Right ventricle myocardium superior (tissue), 1 donor: ENCODE measurements around the gene SH2D1B. TPM values are rescaled to one million over a fixed set of nuclear protein-coding genes. Genes with fewer than 3 reads are reported as not detected.

Experiments used
- ATAC-seq: fragments of 200-7000 bp; cut with Tn5 transposase; one replicate; pipeline ENCODE4 v1.9.1; 2020; ENCODE audit warnings: mild to moderate bottlenecking; ENCODE audit not compliant: poor library complexity
- DNase-seq: peaks from one replicate; pipeline ENCODE4 v3.0.0-alpha.2; 2020
- intact Hi-C: fragments of 100-400 bp; cut with DNase I; formaldehyde crosslinking; loops from one replicate; pipeline ENCODE4 v1.11.2; 2022
- total RNA-seq: library from RNA; stranded (reverse); fragmentation: NEBNext Ultra II Directional; extraction: Animal tissue kit (Norgen Biotek cat#: 25700); gene quantifications from one replicate; pipeline ENCODE4 v1.2.1, GENCODE V29; 2021
- donor health status: DM: no; HTN: yes; CAD: no; lungs with severe emphysema.

Gene SH2D1B
- total RNA-seq, 1 donor from 2014 or later, result 0.16 TPM

- ATAC-seq, result no peak
- DNase-seq, result no peak
- intact Hi-C loops, result no loop called here
Measured at GRCh38 chr1:162347281-162347680, 64.7 kb downstream of the SH2D1B start.

Other genes starting within 250 kb of the SH2D1B start
- not detected for gene SPATA46, start 35.3 kb downstream of the SH2D1B start, total RNA-seq
- gene C1orf226, start 30.4 kb downstream of the SH2D1B start, total RNA-seq, result 5.3 TPM
- 18.6 TPM for gene UHMK1, start 85.7 kb upstream of the SH2D1B start, total RNA-seq
- gene UAP1, start 149.6 kb upstream of the SH2D1B start, total RNA-seq, result 27.4 TPM
- gene DDR2, start 220.3 kb upstream of the SH2D1B start, total RNA-seq, result 36.6 TPM